ENCODE measurements around the gene PMPCA.

Gene PMPCA

GRCh38 chr9:136470792-136471469, 60.5 kb downstream of the PMPCA start:
- no peak for TF ChIP-seq CTCF (IDR thresholded peaks at IDR 0.05; ENCODE audit: insufficient read depth, low read length)
- TF ChIP-seq POLR2AphosphoS5 (IDR thresholded peaks at IDR 0.05; ENCODE audit: low read depth): no peak
- TF ChIP-seq SPI1 (IDR thresholded peaks at IDR 0.05; ENCODE audit: borderline replicate concordance, low read depth): no peak
- TF ChIP-seq GABPA (IDR thresholded peaks at IDR 0.05; ENCODE audit: low read depth): no peak
- H3K27ac ChIP-seq (replicated peaks): no peak overlapping the region
- H3K4me3 ChIP-seq (replicated peaks; ENCODE audit: insufficient read depth, low read length): no peak overlapping the region
- DNase-seq (ENCODE audit: low read depth in 1 of 2, low spot score in 1 of 2): no peak
- H3K27me3 ChIP-seq (ENCODE audit: insufficient read depth, poor library complexity, severe bottlenecking): no peaks in the 10 kb centered on the region

GRCh38 chr9:136471802-136472487, 61.5 kb downstream of the PMPCA start:
- H3K27ac ChIP-seq (replicated peaks): no peak overlapping the region

GRCh38 chr9:136472640-136473353, 62.3 kb downstream of the PMPCA start:
- DNase-seq (ENCODE audit: low read depth in 1 of 2, low spot score in 1 of 2): no peak
- Histone ChIP-seq H3K27ac (replicated peaks) (no peak overlapping the region), H3K27me3 (ENCODE audit: insufficient read depth, poor library complexity, severe bottlenecking) (no peaks in the 10 kb centered on the region), H3K4me3 (replicated peaks; ENCODE audit: insufficient read depth, low read length) (no peak overlapping the region)
- TF ChIP-seq REST (IDR thresholded peaks at IDR 0.05; ENCODE audit: insufficient replicate concordance, low read depth): no peak
- no peak for TF ChIP-seq GABPA (IDR thresholded peaks at IDR 0.05; ENCODE audit: low read depth)
- TF ChIP-seq POLR2AphosphoS5 (IDR thresholded peaks at IDR 0.05; ENCODE audit: low read depth): no peak

More at GRCh38 chr9:136471802-136472487, 61.5 kb downstream of the PMPCA start:
- TF ChIP-seq REST (IDR thresholded peaks at IDR 0.05; ENCODE audit: insufficient replicate concordance, low read depth) (no peak), CTCF (IDR thresholded peaks at IDR 0.05; ENCODE audit: insufficient read depth, low read length) (no peak), POLR2AphosphoS5 (IDR thresholded peaks at IDR 0.05; ENCODE audit: low read depth) (no peak), GABPA (IDR thresholded peaks at IDR 0.05; ENCODE audit: low read depth) (no peak), SPI1 (IDR thresholded peaks at IDR 0.05; ENCODE audit: borderline replicate concordance, low read depth) (no peak)
- H3K4me3 ChIP-seq (replicated peaks; ENCODE audit: insufficient read depth, low read length): no peak overlapping the region
- no peaks in the 10 kb centered on the region for H3K27me3 ChIP-seq (ENCODE audit: insufficient read depth, poor library complexity, severe bottlenecking)
- no peak for DNase-seq (ENCODE audit: low read depth in 1 of 2, low spot score in 1 of 2)

GRCh38 chr9:136473354-136473721, 62.9 kb downstream of the PMPCA start:
- Histone ChIP-seq H3K27me3 (ENCODE audit: insufficient read depth, poor library complexity, severe bottlenecking) (no peaks in the 10 kb centered on the region), H3K27ac (replicated peaks) (no peak overlapping the region), H3K4me3 (replicated peaks; ENCODE audit: insufficient read depth, low read length) (no peak overlapping the region)
- TF ChIP-seq POLR2AphosphoS5 (IDR thresholded peaks at IDR 0.05; ENCODE audit: low read depth) (no peak), GABPA (IDR thresholded peaks at IDR 0.05; ENCODE audit: low read depth) (no peak), CTCF (IDR thresholded peaks at IDR 0.05; ENCODE audit: insufficient read depth, low read length) (no peak)
- DNase-seq (ENCODE audit: low read depth in 1 of 2, low spot score in 1 of 2): no peak
